Measurements from ENCODE around the gene LRRC55. TPM values are rescaled to one million over a fixed set of nuclear protein-coding genes. Genes with fewer than 3 reads are reported as not detected.
A peak's percentile ranks its signal among the peaks of the same experiment; 100 is the strongest.

LRRC55 gene
- total RNA-seq, 1 donor from 2014 or later: 29.0 TPM

- H3K27me3 Mint-ChIP-seq (ENCODE audit: unreplicated experiment): peaks cover 5% of the 10 kb centered on the region
- H3K27ac Mint-ChIP-seq (ENCODE audit: unreplicated experiment): no peak overlapping the region
- no peak for TF ChIP-seq CTCF (IDR thresholded peaks at IDR 0.05; ENCODE audit: partially characterized antibody, unreplicated experiment)
These were observed 31.8 kb downstream of the LRRC55 start for GRCh38 chr11:57213342-57214097.

DNA sequence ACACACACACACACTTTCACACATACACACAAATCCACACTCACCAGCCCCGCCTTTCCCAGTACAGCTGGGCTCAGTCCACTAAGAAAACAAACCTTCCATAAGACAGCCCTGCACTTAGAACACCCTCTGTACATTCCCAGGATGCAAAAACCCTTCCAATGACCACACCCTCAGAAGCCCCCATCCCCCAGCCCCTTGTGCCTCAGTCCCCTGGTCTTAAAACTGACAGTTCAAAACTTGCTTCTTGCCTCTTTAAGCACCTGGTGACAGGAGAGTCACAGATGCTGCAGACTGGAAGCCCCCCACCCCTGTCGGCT lies 32.3 kb downstream of the LRRC55 start:
- Mint-ChIP-seq H3K27ac (ENCODE audit: unreplicated experiment) (no peak overlapping the region), H3K9me3 (ENCODE audit: unreplicated experiment) (peaks cover 8% of the 10 kb centered on the region), H3K4me1 (ENCODE audit: low read depth, unreplicated experiment) (peaks cover 15% of the 10 kb centered on the region), H3K27me3 (ENCODE audit: unreplicated experiment) (peaks cover 5% of the 10 kb centered on the region), H3K36me3 (ENCODE audit: unreplicated experiment) (no peaks in the 10 kb centered on the region), H3K4me3 (ENCODE audit: unreplicated experiment) (no peak overlapping the region)
- DNase-seq: no peak
- no peak for TF ChIP-seq CTCF (IDR thresholded peaks at IDR 0.05; ENCODE audit: partially characterized antibody, unreplicated experiment)

More at GRCh38 chr11:57213342-57214097, 31.8 kb downstream of the LRRC55 start:
- Mint-ChIP-seq H3K36me3 (ENCODE audit: unreplicated experiment) (no peaks in the 10 kb centered on the region), H3K4me3 (ENCODE audit: unreplicated experiment) (no peak overlapping the region), H3K9me3 (ENCODE audit: unreplicated experiment) (peaks cover 8% of the 10 kb centered on the region), H3K4me1 (ENCODE audit: low read depth, unreplicated experiment) (peaks cover 15% of the 10 kb centered on the region)
- peak; percentile 76 for DNase-seq

DNA sequence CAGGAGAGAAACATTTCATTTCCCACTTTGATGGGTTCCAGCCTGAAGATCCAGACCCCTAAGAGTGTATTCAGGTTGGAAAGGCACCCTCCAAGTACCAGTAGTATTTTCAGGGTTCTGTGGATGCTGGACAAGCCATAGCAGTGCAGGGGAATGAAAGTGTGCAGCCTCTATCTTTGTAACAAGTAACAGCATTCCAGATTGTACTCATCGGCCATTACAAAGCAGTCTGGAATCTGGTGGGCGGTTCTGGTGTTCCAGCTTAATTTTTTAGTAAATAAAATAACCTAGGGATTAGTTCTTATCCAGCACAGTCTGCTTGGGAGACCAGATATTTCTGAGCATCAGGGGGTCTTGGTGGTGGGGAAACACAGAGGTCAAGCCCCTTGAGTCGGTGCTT lies 32.7 kb downstream of the LRRC55 start:
- no peak overlapping the region for H3K4me3 Mint-ChIP-seq (ENCODE audit: unreplicated experiment)
- no peaks in the 10 kb centered on the region for H3K36me3 Mint-ChIP-seq (ENCODE audit: unreplicated experiment)
- H3K9me3 Mint-ChIP-seq (ENCODE audit: unreplicated experiment): peaks cover 5% of the 10 kb centered on the region
- no peak for DNase-seq
- peaks cover 15% of the 10 kb centered on the region for H3K4me1 Mint-ChIP-seq (ENCODE audit: low read depth, unreplicated experiment)
- no peak for TF ChIP-seq CTCF (IDR thresholded peaks at IDR 0.05; ENCODE audit: partially characterized antibody, unreplicated experiment)
- no peak overlapping the region for H3K27ac Mint-ChIP-seq (ENCODE audit: unreplicated experiment)
- H3K27me3 Mint-ChIP-seq (ENCODE audit: unreplicated experiment): peaks cover 5% of the 10 kb centered on the region

- H3K9me3 Mint-ChIP-seq (ENCODE audit: unreplicated experiment): peaks cover 5% of the 10 kb centered on the region
- H3K27ac Mint-ChIP-seq (ENCODE audit: unreplicated experiment): no peak overlapping the region
- H3K4me1 Mint-ChIP-seq (ENCODE audit: low read depth, unreplicated experiment): peaks cover 4% of the 10 kb centered on the region
- DNase-seq: no peak
- peaks cover 4% of the 10 kb centered on the region for H3K27me3 Mint-ChIP-seq (ENCODE audit: unreplicated experiment)
- TF ChIP-seq CTCF (IDR thresholded peaks at IDR 0.05; ENCODE audit: partially characterized antibody, unreplicated experiment): no peak
- H3K36me3 Mint-ChIP-seq (ENCODE audit: unreplicated experiment): no peaks in the 10 kb centered on the region
- no peak overlapping the region for H3K4me3 Mint-ChIP-seq (ENCODE audit: unreplicated experiment)
These were observed 34.7 kb downstream of the LRRC55 start for GRCh38 chr11:57216463-57216862.

- Mint-ChIP-seq H3K9me3 (ENCODE audit: unreplicated experiment) (peaks cover 2% of the 10 kb centered on the region), H3K27ac (ENCODE audit: unreplicated experiment) (no peak overlapping the region), H3K36me3 (ENCODE audit: unreplicated experiment) (no peaks in the 10 kb centered on the region), H3K27me3 (ENCODE audit: unreplicated experiment) (peaks cover 3% of the 10 kb centered on the region), H3K4me1 (ENCODE audit: low read depth, unreplicated experiment) (peaks cover 2% of the 10 kb centered on the region), H3K4me3 (ENCODE audit: unreplicated experiment) (no peak overlapping the region)
- DNase-seq: no peak
- TF ChIP-seq CTCF (IDR thresholded peaks at IDR 0.05; ENCODE audit: partially characterized antibody, unreplicated experiment): no peak
These were observed 35.3 kb downstream of the LRRC55 start for GRCh38 chr11:57217053-57217452.
